GM21515 (cell line): Measurements from ENCODE around the gene PRKCH.

Experiments
- ATAC-seq: cut with Tn5 transposase; IDR thresholded peaks from one replicate; pipeline ENCODE4 v1.9.1; 2021; ENCODE audit not compliant: unreplicated experiment

PRKCH gene

GRCh38 chr14:61562321-61563161 lies 241.2 kb downstream of the PRKCH start:
- ATAC-seq = no peak

DNA sequence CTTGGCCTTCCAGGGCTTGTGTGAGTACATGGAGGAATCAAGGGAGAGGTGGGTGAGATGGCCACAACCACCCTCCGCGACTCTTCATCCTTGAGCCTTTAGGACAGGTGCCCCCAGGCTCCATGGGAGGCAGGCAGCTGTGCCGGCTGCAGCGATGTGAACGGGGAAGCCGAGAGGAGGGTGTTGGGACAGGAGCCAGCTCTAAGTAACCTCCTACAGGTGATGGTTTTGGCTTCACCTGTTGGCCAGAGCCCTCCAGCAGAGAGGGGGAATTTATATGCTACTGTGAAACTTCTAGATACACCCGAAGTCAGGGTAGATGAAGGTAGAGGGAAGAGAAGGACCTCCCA lies 241.8 kb downstream of the PRKCH start:
- no peak for ATAC-seq

GRCh38 chr14:61563880-61564617 lies 242.7 kb downstream of the PRKCH start:
- ATAC-seq = no peak

GRCh38 chr14:61564618-61565091 lies 243.3 kb downstream of the PRKCH start:
- no peak for ATAC-seq

GRCh38 chr14:61565181-61565580 lies 243.8 kb downstream of the PRKCH start:
- no peak for ATAC-seq

DNA sequence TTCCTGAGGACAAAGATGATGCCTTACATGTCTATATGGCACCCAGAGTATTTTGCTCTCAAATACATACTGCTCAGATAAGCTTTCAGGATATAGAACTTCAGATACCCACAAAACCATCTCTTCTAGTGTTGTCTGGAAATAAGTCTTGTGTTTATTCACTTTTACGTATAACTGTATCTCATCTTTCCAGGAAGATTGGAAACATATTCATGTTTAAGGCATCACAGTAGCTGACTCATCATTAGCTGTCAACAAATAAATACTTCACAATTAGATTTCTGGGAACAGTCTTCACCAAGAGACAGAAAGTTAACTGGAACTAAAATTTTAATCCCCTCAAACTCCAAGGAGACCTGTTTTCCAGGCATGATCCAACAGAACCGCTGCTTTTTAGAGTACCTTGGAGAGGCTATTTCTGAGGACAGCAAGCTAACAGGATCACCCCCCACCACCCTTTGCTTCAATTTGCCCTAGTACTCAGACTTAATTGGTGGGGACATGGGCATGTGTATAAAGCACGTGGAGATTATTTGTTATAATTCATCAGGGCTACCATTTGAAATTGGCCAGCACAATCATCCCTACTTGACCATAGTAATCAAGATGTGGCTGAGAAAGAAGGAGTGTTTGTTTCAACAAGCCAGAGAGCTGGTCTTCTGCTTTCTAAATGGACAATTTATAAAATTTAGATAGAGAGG lies 244.6 kb downstream of the PRKCH start:
- ATAC-seq = no peak

GRCh38 chr14:61566537-61567225 lies 245.3 kb downstream of the PRKCH start:
- ATAC-seq = no peak

- ATAC-seq = peak; percentile 17
These were observed 246.6 kb downstream of the PRKCH start for GRCh38 chr14:61567838-61568571.

DNA sequence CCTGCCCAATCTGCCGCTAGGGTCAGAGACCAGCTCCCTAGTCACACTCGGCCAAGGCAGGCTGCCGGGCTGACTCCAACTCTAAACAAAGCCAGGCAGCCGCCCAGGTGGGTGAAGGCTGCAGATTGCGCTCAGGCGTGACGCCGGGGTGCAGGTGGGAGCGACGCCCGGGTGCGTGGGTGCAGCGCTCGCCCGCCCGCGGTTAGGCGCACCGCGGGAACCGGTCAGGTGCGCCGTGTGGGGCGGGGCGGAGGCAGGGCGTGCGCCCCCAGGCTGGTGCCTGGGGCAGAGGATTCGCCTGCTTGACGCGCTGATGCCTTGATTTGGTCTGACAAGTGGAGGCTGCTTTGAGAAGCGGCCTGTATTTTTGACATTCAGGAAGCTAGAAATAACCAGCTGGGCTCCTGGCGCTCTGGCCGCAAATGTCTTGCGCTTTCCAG lies 247.2 kb downstream of the PRKCH start:
- ATAC-seq = peak; percentile 84

DNA sequence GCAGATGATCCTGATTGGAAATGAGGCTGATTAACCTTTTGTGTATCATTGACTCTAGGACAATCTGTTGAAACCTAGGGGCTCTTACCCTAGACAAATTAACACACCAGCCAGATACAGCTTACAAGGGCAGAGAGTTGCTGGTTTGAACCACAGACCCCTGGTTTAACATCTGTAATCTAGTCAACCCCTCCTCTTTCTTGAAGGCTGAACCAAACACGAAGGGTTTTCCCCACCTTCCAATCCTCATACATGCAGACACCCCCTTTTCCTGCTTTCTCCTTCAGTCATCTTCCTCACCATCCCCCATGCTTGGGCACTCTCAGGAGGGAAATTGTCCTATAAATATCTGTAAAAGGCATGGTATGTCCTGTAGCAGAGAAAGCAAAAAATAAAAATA lies 247.9 kb downstream of the PRKCH start:
- no peak for ATAC-seq

GRCh38 chr14:61569812-61570548 lies 248.6 kb downstream of the PRKCH start:
- no peak for ATAC-seq

DNA sequence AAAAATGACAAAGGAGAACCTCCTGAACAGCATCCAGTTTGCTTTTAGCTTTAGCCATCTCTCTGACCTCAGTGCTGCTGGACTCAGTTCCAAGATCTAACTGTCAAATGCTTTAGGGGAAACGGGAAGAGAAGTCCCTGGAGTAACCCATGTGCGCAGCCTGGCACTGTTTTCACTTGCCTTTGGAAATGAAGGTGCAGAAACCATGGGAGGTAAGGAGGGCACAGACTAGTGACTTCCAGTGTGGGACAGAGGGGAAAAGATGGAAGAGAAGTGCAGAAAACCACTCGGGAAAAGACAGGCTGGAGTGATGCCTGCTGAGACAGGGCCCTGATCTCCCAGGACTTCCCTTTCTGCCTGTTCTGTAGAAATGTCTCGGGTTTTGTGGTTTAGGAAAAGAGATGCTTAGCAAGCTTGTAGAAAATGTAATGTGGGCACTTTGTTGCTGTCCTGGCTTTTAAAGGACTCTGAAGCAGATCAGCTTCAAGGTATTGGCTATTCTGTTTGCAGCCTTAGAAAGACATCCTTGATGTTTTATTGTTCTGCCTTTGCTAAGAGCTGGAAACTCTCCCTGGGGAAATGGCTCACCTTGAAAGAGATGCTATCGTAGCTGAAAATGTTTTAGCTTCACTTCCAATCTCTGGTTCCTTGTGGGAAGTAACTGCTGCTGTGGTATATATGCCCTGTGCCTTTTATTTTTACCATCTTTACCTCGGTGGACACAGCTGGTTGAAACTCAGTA lies 249.3 kb downstream of the PRKCH start:
- no peak for ATAC-seq

DNA sequence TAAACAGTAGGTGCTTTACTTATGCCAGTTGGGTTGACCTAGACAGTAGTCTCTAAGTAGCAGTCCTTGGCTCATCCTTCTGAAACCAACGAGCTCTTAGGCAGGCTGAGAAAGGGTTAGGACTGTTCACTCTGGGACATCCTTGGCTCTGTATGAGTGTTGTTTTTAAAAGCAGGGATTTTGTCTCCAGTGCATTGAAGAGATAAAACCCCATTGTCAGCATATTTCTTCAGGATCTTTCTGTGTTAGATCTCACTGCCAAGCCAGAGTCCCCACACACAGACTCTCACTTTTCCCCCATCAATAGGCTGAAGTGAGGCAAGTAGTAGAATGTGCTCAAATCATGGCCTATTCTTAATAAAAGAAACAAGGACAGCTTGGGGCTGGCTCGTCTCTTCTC lies 250.5 kb downstream of the PRKCH start:
- no peak for ATAC-seq

DNA sequence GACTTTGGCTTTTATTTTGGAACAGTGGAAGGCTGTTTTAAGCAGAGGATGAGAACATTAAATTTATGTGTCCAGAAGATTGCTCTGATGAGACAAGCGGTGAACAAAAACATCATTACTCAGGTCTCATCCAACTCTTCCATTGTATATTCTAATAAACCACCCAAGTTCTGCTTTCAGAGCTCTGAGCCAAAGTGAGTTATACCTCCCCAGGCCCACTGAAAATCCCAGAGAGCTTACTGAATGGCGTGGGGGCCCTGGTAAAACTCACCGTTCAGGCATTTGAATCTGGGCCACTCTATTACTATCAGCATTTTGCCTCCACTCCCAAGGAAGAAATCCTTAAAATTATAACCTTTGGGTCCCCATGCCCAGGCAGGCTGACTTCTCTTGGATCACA lies 251.9 kb downstream of the PRKCH start:
- no peak for ATAC-seq

DNA sequence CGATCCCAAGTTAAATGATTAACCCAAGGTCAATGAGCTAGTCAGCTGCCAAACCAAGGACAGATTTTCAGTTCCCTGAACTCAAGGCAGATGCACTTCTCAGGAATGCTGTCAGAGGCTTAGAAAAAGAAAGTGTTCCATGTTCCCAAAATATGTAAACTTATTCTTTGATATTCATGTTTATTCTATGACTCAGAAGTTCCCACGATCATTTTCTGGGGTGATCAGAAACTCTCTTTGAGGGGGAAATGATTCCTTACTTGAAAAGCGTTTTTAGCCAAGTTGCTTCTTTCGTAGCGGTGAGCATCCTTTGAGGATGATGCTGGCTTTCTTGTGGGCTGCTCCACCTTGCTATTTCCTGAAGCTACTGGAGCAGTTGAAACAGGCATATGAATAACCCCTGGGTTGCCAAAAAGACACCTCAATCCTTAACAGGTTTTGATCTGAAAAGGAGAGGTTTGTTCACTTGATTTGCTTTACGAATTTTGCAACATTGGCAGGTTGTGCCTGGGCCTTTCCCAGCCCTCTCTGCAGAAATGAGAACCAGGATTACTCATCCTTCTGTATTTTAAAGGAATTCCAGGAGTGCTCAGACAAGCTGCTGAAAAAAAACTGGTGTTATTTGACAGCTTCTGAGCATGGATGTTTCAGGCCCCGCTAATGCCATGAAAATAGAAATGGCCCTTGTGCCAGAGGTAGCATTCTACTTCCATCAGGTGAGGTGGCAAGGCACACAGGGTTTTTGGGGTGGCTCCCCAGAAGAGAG lies 252.6 kb downstream of the PRKCH start:
- ATAC-seq = no peak

DNA sequence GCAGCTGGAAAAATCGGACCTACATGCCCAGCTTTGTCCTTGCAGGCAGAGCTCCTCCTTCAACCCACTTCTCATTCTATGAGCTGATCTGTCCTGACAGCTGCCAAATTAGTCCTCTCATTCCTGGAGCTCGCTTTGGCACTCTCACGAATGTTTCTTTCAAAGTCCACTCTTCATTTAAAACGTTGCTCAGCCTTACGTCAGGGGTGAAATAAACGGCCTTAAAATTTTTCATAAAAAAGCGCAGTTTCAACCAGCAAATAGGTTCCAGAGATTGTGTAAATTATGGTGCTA lies 253.1 kb downstream of the PRKCH start:
- ATAC-seq = no peak

DNA sequence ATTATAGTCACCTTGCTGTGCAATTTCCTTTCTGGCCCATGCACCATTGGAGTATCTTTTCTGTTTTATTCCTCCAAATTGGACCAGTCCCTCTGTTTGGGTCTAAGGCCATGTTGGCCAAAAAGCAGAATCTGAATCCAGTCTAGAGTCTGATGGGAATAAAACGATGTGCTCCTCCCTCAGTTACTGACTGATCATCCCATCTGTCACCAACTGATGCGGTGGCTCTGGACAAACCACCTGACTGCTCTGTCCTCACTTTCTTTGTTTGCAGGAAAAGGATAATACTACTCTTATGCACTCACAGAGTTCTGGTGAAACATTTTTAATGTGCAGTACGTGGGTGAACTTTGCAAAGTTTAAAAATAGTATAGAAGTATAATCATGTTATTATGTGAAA lies 253.7 kb downstream of the PRKCH start:
- ATAC-seq = no peak

DNA sequence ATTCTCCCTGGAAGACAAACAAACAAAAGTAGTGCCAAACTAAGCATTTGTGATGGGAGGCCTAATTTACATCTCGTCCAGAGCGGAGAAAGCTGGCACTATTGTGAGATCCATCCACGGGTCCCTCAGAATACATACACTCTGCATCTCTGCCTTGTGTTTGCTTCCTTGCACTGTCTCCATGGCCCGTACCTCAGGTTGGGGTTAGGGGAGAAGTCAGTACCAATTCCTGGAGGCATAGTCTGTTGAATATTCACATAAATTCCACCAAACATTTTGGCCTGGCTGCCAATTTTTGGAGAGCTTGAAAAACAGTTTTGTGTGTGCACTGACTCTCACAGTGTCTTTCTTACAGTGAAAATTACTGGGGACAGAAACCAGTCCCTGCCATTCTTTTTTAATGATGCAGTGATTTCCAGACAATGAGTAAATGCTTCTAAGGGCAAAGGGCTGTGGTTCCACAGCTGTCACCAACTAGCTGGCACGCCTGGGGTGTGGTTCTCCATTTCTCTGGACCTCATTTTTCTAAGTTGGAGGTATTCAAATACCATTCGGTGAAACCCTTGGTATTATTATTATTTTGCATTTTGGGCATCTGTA lies 254.3 kb downstream of the PRKCH start:
- no peak for ATAC-seq
